Inferior parietal cortex (tissue), 1 donor: ENCODE results near the gene MTCL3.

Source experiments
- DNase-seq: peaks from one replicate; pipeline ENCODE4 v3.0.0-alpha.2; 2016; ENCODE audit errors: extremely low spot score

The MTCL3 gene

GRCh38 chr6:127518710-127519468 lies at the start of gene MTCL3:
Gene MTCL3, minus strand, starts transcription at chr6:127519335.
- peak; percentile 49 for DNase-seq

DNA sequence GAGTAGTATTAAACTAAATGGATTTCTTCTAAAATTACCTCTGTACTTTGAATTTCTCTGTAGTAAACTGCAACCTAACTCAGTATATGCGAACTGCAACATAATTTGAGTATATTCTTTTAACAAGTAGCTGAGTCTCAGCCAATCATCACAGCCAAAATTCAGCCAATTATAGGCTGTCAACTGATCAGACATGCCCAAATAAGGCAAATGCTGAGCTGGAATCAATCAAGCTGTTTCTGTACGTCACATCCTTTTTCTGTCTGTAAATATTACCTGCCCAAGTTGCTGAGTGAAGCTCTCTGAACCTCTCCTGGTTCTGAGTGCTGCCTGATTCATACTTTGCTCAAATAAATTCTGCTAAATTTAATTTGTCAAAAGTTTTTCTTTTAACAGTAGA lies 48.3 kb upstream of the MTCL3 start:
- no peak for DNase-seq

GRCh38 chr6:127566651-127567050 lies 47.5 kb upstream of the MTCL3 start:
- no peak for DNase-seq

DNA sequence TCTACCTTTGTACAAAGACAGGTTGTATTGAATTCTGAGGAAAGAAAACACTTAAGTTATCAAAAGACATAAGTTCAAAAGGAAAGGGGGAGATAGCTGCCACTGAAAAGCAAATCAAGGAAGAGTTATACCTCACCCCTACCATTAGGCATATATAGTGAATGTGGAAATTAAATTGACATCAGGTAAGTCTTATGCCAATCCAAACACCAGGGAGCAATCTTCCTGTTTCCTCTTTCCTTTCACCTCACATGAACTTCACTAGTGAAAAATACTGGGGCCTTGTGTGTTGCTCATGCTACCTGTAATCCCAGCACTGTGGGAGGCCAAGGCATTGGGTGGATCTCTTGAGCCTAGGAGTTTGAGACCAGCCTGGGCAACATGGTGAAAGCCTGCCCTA lies 47.0 kb upstream of the MTCL3 start:
- no peak for DNase-seq

GRCh38 chr6:127564761-127565160 lies 45.6 kb upstream of the MTCL3 start:
- no peak for DNase-seq

DNA sequence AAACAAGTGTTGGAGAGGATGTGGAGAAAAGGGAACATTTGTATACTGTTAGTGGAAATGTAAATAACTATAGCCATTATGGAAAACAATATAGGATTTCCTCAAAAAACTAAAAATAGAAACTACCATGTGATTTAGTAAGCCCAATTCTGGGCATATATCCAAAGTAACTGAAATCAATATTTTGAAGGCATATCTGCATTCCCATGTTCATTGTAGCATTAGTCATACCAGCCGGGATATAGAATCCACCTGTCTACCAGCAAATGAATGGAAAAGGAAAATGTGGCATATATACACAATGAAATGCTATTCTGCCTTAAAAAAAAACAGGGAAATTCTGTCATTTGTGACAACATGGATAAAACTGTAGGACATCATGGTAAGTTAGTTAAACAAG lies 42.5 kb upstream of the MTCL3 start:
- DNase-seq: no peak

DNA sequence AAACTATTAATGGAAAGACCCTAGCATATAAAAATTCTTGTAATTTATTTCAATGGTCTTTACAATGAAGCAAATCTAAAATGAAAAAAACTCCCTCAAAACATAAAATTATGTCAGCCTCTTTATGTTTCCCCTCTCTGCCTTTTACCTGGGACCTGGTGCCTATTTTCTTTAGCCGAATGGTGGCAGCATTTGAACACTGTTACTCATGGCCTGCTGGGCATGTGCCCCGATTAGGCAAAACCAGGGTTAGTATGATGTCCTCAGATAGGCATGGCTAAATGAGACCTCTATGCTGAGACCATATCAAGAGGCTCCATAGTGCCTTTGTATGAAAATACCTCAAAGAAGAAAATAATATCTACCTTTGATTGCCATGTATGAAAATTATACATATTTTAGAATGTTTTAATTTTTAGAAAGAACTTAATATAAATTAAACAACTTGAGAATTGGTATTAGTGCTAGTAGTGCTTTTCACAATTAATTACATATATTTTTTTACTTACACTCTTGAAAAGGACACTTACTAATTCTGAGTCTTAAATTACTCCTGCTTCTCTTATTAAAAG lies 35.4 kb upstream of the MTCL3 start:
- peak; percentile 25 for DNase-seq

DNA sequence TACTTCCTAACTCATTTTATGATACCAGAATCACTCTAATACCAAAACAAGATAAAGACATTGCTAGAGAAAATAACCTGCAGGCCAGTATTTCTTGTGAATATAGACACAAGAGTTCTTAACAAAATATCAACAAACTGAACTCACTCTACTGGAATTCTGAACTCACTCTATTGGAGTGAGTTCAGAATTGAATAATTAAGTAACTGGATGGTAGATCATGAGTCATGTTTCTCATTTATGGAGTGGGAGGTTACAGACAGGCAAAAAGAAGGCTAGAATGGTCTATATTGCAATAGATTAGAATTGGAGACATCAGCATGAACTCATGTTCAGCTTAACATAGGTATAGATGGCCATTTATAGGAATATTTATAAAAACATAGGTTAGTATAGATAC lies 31.3 kb upstream of the MTCL3 start:
- DNase-seq: no peak

DNA sequence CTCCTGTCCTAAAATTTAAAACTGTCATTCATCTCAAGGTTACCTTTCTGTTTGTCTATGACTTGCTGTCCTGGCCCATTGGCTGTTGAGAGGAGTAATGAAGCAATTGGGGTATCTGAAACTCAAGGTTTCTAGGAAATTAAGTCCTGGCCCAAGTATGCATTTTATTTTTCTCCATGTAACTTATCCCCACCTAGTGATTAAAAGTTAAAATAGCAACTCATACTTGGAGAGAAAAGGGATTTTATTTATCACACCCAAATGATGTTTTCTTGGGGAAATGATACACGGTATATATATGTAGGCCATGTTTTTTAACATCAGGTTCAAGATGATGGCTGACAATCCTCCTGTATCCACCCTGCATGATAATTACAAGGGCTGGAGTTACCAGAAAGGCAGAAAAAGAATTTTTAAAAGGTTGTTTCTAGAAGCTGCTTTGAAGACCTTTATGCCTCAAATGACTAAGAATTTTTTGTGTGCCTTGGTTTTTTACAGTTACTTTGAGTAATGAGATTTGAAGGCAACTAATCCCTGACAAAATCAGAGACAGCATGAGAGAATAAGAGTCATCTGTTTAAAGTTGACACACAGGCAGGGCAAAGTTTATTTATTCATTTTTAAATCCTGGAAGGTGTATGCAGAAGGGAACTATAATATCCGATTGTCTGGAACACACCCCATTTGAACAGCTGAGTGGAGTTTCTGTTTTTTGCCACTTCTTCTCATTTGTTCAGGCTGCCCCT lies 28.9 kb upstream of the MTCL3 start:
- DNase-seq: no peak

- no peak for DNase-seq
Measured at GRCh38 chr6:127547215-127547614, 28.1 kb upstream of the MTCL3 start.

- DNase-seq: peak; percentile 17
Measured at GRCh38 chr6:127539272-127539671, 20.1 kb upstream of the MTCL3 start.

- DNase-seq: no peak
Measured at GRCh38 chr6:127538750-127539264, 19.7 kb upstream of the MTCL3 start.

- DNase-seq: no peak
Measured at GRCh38 chr6:127533736-127534135, 14.6 kb upstream of the MTCL3 start.

DNA sequence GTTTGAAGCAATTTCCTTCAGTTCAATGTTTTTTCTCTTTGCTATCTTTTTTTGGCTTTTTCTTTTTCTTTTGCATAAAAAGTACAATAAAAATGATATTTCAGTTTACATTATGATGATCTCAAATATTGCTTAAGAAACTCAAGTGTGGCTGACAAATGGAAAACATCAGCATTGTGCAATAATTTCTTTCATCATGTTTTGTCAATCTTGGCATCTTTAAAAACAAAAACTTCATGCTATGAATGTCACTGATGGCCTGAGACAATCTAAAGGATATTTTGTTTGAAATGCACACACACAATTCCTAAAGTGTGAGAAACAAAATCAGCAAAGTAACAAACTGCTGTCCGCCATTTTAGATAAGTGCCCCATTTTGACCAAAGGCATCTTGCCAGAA lies 13.9 kb upstream of the MTCL3 start:
- no peak for DNase-seq

DNA sequence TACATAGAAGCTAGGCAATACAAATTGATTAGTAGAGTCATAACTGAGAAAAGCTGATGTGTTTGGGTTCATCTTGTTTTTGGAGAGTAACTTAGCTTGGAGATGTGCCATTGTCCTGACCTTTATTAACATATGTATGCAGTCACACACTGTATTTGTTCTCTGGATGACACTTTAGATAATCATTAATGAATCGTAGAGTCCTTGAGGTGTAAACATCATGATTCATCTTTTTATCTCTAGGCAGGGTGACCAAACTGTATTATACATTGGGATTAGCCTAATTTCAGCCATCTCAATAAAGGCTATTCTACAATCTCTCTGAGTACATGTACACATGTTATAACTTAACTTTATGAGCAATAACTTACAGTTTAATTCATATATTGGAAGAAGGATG lies 3.6 kb upstream of the MTCL3 start:
- no peak for DNase-seq

DNA sequence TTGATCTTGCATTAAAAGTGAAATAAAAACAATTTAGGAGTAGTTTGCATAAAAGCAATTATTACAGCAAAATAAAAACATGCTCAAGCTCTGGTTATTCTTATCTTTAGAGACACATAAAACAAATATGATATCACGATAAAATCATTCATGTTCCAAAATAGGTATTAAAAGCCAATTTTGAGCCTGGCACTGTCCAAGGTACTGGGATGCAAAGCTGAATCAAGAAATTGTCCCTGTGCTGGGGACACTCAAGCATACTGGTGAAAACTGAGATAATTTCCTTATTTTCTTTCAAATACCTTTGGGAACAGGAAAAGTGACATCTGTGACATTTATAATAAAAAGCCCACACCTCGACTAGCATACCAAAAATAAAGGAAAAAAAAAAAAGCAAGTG lies 931 bp upstream of the MTCL3 start:
- no peak for DNase-seq

DNA sequence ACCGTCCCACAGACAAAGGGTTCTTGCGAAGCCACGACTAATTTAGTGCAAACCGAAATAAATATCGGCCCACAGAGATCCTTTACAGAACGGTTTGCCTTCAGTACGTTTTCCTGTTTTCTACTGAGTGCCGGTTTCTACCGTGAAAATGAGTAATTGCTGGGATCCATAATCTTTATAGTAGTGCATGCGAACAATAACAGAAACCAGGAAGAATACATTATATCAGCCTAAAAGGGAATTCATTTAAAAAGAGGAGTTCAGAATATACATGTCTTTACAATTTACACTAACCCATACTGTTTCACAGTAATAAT lies 292 bp upstream of the MTCL3 start:
- DNase-seq: no peak

GRCh38 chr6:127518191-127518709 lies 885 bp downstream of the MTCL3 start:
- peak; percentile 43 for DNase-seq

GRCh38 chr6:127517693-127518092 lies 1.4 kb downstream of the MTCL3 start:
- DNase-seq: no peak

DNA sequence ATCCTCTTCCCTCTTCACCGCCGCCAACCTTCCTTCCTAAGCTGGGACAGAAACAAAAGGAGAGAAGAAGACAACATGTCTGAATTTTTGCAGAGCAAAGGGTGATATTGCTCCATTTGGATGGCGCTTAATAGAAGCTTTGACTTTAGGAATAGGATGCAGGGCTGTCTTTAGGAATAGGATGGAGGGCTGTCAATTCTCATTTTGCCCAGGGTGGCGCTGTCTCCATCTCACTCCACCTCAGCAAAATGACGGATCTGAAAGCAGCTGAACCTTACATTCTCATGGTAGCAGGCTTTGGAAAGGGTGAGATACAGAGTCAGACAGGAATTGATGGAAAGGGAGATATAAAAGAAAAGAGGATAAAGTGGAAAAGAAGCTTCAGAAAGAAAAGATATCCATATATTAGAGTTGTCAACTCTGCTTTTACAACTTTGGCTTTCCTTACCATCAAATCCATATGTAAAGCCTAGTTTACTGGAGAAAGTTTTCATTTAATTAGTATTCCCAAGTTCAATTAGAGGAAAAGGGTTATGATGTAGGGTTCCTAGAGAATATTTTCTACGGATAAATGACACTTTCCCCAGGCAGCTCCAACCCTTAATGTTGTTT lies 2.4 kb downstream of the MTCL3 start:
- peak; percentile 82 for DNase-seq

DNA sequence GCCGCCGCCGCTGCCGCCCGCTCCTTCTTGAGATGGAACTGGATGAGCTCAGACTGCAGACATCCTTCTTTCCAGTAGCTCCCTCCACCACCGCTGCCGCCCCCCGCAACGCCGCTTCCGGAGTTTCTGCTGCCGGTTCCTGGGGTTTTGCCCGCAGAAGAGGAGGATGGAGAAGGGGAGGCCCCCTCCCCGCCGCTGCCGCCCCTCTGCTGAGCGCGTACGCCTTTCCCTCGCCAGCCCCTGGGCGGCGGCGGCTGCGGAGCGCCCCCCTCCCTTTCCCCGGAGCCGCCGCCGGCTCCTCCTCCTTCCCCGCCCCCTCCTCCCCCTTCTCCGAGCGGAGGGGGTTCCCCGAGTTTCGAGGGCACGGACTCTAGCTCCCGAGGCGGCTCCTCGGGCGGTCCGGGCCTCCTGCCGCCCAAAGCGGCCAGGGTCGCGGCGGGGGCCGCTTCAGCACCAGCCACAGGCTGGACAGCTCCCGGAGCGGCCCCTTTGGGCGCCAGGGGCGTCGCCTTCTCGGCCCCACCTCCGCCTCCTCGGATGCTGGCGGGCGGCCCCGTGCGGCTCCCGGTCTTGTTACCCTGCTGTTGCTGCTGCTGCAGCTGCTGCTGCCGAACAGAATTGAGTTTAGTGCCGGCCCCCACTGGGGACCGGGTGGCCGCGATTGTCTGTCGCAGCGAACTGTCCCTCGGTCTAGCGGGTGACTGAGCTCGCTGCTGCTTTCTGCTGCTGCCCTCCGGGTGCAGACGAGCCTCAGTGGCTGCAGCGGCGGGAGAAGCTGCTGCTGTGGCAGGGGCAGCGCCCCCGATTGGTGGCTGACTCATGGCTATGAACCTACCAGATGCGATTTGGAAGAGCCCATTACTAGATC lies 3.1 kb downstream of the MTCL3 start:
- DNase-seq: peak; percentile 69
